Loucy (cell line): ENCODE results near the gene ACAD9.

Source experiments
- CTCF ChIP-seq: fragments of 200-600 bp; sonication (generic); conservative IDR thresholded peaks from 2 replicates; pipeline ENCODE4 v1.5.1; 2014; ENCODE audit warnings: mild to moderate bottlenecking, antibody characterized with exemption, low read length
- EZH2phosphoT487 ChIP-seq: fragments of 200-600 bp; IDR thresholded peaks from 2 replicates; pipeline ENCODE4 v1.6.1; 2018; ENCODE audit warnings: antibody characterized with exemption, mild to moderate bottlenecking, moderate library complexity, borderline replicate concordance

GRCh38 chr3:128851601-128852000 is 27.8 kb upstream of the ACAD9 start:
- TF ChIP-seq CTCF: no peak
- TF ChIP-seq EZH2phosphoT487: no peak
